ENCODE measurements around the gene WDR43. TPM values are rescaled to one million over a fixed set of nuclear protein-coding genes. Genes with fewer than 3 reads are reported as not detected.
A peak's percentile ranks its signal among the peaks of the same experiment; 100 is the strongest.

WDR43 gene
- polyA plus RNA-seq (2013) = 40.2 and 42.5 TPM in 2 replicates

DNA sequence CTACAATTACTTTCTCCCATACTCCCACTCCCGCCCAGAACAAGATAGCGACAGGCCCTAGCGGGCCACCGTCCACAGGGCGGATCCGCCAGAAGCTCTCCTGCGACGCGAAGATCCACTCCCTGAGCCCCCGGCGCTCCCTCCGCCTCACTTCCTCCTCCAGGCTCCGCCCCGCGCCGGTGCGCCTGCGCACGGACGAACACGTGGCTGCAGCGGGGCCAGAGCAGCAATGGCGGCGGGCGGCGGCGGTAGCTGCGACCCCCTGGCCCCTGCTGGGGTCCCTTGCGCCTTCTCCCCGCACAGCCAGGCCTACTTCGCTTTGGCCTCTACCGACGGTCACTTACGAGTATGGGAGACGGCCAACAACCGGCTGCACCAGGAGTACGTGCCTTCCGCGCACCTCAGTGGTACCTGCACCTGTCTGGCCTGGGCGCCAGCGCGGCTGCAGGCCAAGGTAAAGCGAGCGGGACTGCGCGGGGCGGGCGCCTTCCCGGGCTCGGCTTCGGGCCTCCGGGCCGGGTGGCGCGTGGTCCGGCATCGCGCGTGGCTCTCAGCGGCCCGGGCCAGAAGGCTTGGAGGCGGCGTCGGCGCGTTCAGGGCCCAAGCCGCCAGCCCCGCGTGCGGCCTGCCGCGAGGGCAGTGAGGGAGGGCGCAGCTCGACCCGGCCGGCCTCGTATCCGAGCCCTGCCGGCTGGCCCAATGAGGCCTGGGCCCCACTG, at the start of gene WDR43:
TSS of gene WDR43 (plus strand) at position 198 of the 719 bp plus-strand sequence. CDS start at position 230, 32 bp downstream.
- Histone ChIP-seq H3K27me3 (ENCODE audit: insufficient read depth, low read length) (no peaks in the 10 kb centered on the region), H4K12ac (ENCODE audit: low read depth, low read length) (peak within 1 kb of the TSS; percentile 75), H3K79me2 (ENCODE audit: control insufficient read depth, insufficient read depth, low read length, poor library complexity) (peaks cover 15% of the 10 kb centered on the region), H4K8ac (ENCODE audit: low read depth, low read length) (peak within 1 kb of the TSS; percentile 92), H3K4me2 (ENCODE audit: low read length) (peak within 1 kb of the TSS; percentile 72), H3K4me3 (ENCODE audit: low read depth, low read length) (peak within 1 kb of the TSS; percentile 100), H2AFZ (ENCODE audit: insufficient read depth, low read length, poor library complexity) (peak within 1 kb of the TSS; percentile 53), H2BK5ac (ENCODE audit: low read depth, low read length, poor library complexity) (peak within 1 kb of the TSS; percentile 23), H2BK12ac (ENCODE audit: low read length) (no peak within 1 kb of the TSS), H4K91ac (ENCODE audit: low read depth, low read length) (peak within 1 kb of the TSS; percentile 90), H3K9ac (ENCODE audit: low read length) (peak within 1 kb of the TSS; percentile 99), H3K36me3 (ENCODE audit: control insufficient read depth in 1 of 2, insufficient read depth in 2 of 2, low read length in 2 of 2) (no peaks in the 10 kb centered on the region), H3K4me1 (ENCODE audit: control insufficient read depth in 1 of 2, insufficient read depth in 2 of 2, low read length in 2 of 2) (no peaks in the 10 kb centered on the region), H3K9me3 (ENCODE audit: insufficient read depth, low read depth, low read length) (no peaks in the 10 kb centered on the region), H3K23ac (ENCODE audit: low read length) (no peak within 1 kb of the TSS), H3K79me1 (ENCODE audit: low read length) (peaks cover 5% of the 10 kb centered on the region), H3K4ac (ENCODE audit: low read depth, low read length) (peak within 1 kb of the TSS; percentile 92), H2AK5ac (ENCODE audit: low read length) (peak within 1 kb of the TSS; percentile 60), H3K14ac (ENCODE audit: low read length) (peak within 1 kb of the TSS; percentile 89), H3K18ac (ENCODE audit: low read length) (peak within 1 kb of the TSS; percentile 77), H3K27ac (ENCODE audit: low read depth, low read length) (peak within 1 kb of the TSS; percentile 59), H2BK120ac (ENCODE audit: insufficient read depth, low read length, poor library complexity) (peak within 1 kb of the TSS; percentile 50)
- WGBS (ENCODE audit: extremely low coverage, insufficient coverage, insufficient read length) = no CpG with 5 or more reads among the region's 79 CpGs
- DNase-seq = peak; percentile 99 to 100

GRCh38 chr2:28855193-28855592, 39.3 kb upstream of the WDR43 start:
- no CpG with 5 or more reads among the region's 1 CpG for WGBS (ENCODE audit: extremely low coverage, insufficient coverage, insufficient read length)
- Histone ChIP-seq H2BK5ac (ENCODE audit: low read depth, low read length, poor library complexity) (no peak overlapping the region), H2AK5ac (ENCODE audit: low read length) (no peak overlapping the region), H3K4me2 (ENCODE audit: low read length) (no peak overlapping the region), H3K79me1 (ENCODE audit: low read length) (no peaks in the 10 kb centered on the region), H3K23ac (ENCODE audit: low read length) (no peak overlapping the region), H4K12ac (ENCODE audit: low read depth, low read length) (no peak overlapping the region), H3K27ac (ENCODE audit: low read depth, low read length) (no peak overlapping the region), H3K14ac (ENCODE audit: low read length) (no peak overlapping the region), H3K79me2 (ENCODE audit: control insufficient read depth, insufficient read depth, low read length, poor library complexity) (no peaks in the 10 kb centered on the region), H3K18ac (ENCODE audit: low read length) (no peak overlapping the region), H3K9ac (ENCODE audit: low read length) (no peak overlapping the region), H3K27me3 (ENCODE audit: insufficient read depth, low read length) (no peaks in the 10 kb centered on the region), H2BK120ac (ENCODE audit: insufficient read depth, low read length, poor library complexity) (no peak overlapping the region), H3K4me1 (ENCODE audit: control insufficient read depth in 1 of 2, insufficient read depth in 2 of 2, low read length in 2 of 2) (no peaks in the 10 kb centered on the region), H3K4me3 (ENCODE audit: low read depth, low read length) (no peak overlapping the region), H4K91ac (ENCODE audit: low read depth, low read length) (no peak overlapping the region), H4K8ac (ENCODE audit: low read depth, low read length) (no peak overlapping the region), H3K36me3 (ENCODE audit: control insufficient read depth in 1 of 2, insufficient read depth in 2 of 2, low read length in 2 of 2) (peaks cover 0 to 6% of the 10 kb centered on the region in 2 experiments), H3K9me3 (ENCODE audit: insufficient read depth, low read depth, low read length) (no peaks in the 10 kb centered on the region), H2AFZ (ENCODE audit: insufficient read depth, low read length, poor library complexity) (no peak overlapping the region), H2BK12ac (ENCODE audit: low read length) (no peak overlapping the region), H3K4ac (ENCODE audit: low read depth, low read length) (no peak overlapping the region)
- no peak for DNase-seq

GRCh38 chr2:28855977-28856376, 38.5 kb upstream of the WDR43 start:
- Histone ChIP-seq H3K18ac (ENCODE audit: low read length) (no peak overlapping the region), H3K4me2 (ENCODE audit: low read length) (no peak overlapping the region), H3K79me2 (ENCODE audit: control insufficient read depth, insufficient read depth, low read length, poor library complexity) (no peaks in the 10 kb centered on the region), H3K79me1 (ENCODE audit: low read length) (no peaks in the 10 kb centered on the region), H2BK120ac (ENCODE audit: insufficient read depth, low read length, poor library complexity) (no peak overlapping the region), H4K12ac (ENCODE audit: low read depth, low read length) (no peak overlapping the region), H3K23ac (ENCODE audit: low read length) (no peak overlapping the region), H3K9ac (ENCODE audit: low read length) (no peak overlapping the region), H4K8ac (ENCODE audit: low read depth, low read length) (no peak overlapping the region), H2AK5ac (ENCODE audit: low read length) (no peak overlapping the region), H3K4me3 (ENCODE audit: low read depth, low read length) (no peak overlapping the region), H3K4ac (ENCODE audit: low read depth, low read length) (no peak overlapping the region), H3K27me3 (ENCODE audit: insufficient read depth, low read length) (no peaks in the 10 kb centered on the region), H2BK12ac (ENCODE audit: low read length) (no peak overlapping the region), H2BK5ac (ENCODE audit: low read depth, low read length, poor library complexity) (no peak overlapping the region), H3K4me1 (ENCODE audit: control insufficient read depth in 1 of 2, insufficient read depth in 2 of 2, low read length in 2 of 2) (no peaks in the 10 kb centered on the region), H3K27ac (ENCODE audit: low read depth, low read length) (no peak overlapping the region), H2AFZ (ENCODE audit: insufficient read depth, low read length, poor library complexity) (no peak overlapping the region), H3K14ac (ENCODE audit: low read length) (no peak overlapping the region), H3K36me3 (ENCODE audit: control insufficient read depth in 1 of 2, insufficient read depth in 2 of 2, low read length in 2 of 2) (peaks cover 0 to 6% of the 10 kb centered on the region in 2 experiments), H3K9me3 (ENCODE audit: insufficient read depth, low read depth, low read length) (no peaks in the 10 kb centered on the region), H4K91ac (ENCODE audit: low read depth, low read length) (no peak overlapping the region)
- no peak for DNase-seq

DNA sequence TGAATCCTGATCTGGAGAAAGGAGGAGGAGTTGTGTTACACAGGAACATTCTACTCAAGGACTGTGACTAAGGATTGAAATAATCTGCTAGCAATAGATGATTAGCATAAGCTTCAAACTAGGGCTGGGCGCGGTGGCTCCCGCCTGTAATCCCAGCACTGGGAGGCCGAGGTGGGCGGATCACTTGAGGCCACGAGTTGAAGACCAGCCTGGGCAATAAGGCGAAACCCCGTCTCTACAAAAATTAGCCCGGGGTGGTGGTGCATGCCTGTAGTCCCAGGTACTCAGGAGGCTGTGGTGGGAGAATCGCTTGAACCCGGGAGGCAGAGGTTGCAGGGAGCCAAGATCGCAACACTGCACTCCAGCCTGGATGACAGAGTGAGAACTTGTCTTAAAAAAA, 25.9 kb upstream of the WDR43 start:
- H3K9me3 ChIP-seq (ENCODE audit: insufficient read depth, low read depth, low read length) = no peaks in the 10 kb centered on the region

More for the DNA sequence above, 25.9 kb upstream of the WDR43 start:
- Histone ChIP-seq H4K12ac (ENCODE audit: low read depth, low read length) (no peak overlapping the region), H3K23ac (ENCODE audit: low read length) (no peak overlapping the region), H2AFZ (ENCODE audit: insufficient read depth, low read length, poor library complexity) (no peak overlapping the region), H3K4ac (ENCODE audit: low read depth, low read length) (peak overlapping the region; percentile 44), H3K27ac (ENCODE audit: low read depth, low read length) (no peak overlapping the region), H2BK12ac (ENCODE audit: low read length) (no peak overlapping the region), H3K4me2 (ENCODE audit: low read length) (no peak overlapping the region), H3K4me3 (ENCODE audit: low read depth, low read length) (no peak overlapping the region), H4K8ac (ENCODE audit: low read depth, low read length) (no peak overlapping the region), H3K79me2 (ENCODE audit: control insufficient read depth, insufficient read depth, low read length, poor library complexity) (no peaks in the 10 kb centered on the region), H2AK5ac (ENCODE audit: low read length) (no peak overlapping the region), H3K27me3 (ENCODE audit: insufficient read depth, low read length) (no peaks in the 10 kb centered on the region), H3K14ac (ENCODE audit: low read length) (no peak overlapping the region), H2BK120ac (ENCODE audit: insufficient read depth, low read length, poor library complexity) (no peak overlapping the region), H3K4me1 (ENCODE audit: control insufficient read depth in 1 of 2, insufficient read depth in 2 of 2, low read length in 2 of 2) (peaks cover 0 to 2% of the 10 kb centered on the region in 2 experiments), H3K9ac (ENCODE audit: low read length) (no peak overlapping the region), H4K91ac (ENCODE audit: low read depth, low read length) (no peak overlapping the region), H3K79me1 (ENCODE audit: low read length) (no peaks in the 10 kb centered on the region), H2BK5ac (ENCODE audit: low read depth, low read length, poor library complexity) (no peak overlapping the region), H3K36me3 (ENCODE audit: control insufficient read depth in 1 of 2, insufficient read depth in 2 of 2, low read length in 2 of 2) (peaks cover 0 to 1% of the 10 kb centered on the region in 2 experiments), H3K18ac (ENCODE audit: low read length) (no peak overlapping the region)
- DNase-seq = no peak
- no CpG with 5 or more reads among the region's 12 CpGs for WGBS (ENCODE audit: extremely low coverage, insufficient coverage, insufficient read length)

All from trophoblast cell (in vitro differentiated cells and primary cell).